Mesothelial cell of epicardium (in vitro differentiated cells): ENCODE data around the gene ELOVL4. TPM values are rescaled to one million over a fixed set of nuclear protein-coding genes. Genes with fewer than 3 reads are reported as not detected.

Experiments
- DNase-seq, 2 experiments: peaks; one replicate each; pipeline ENCODE4 v3.0.0; 2021; ENCODE audit warnings: low spot score in 2 of 2; ENCODE audit not compliant: unreplicated experiment in 2 of 2
- H3K27ac Mint-ChIP-seq: 2 replicates; pipeline ENCODE4 v1.8.0; 2021; ENCODE audit warnings: mixed read lengths
- H3K27me3 Mint-ChIP-seq: 2 replicates; pipeline ENCODE4 v1.8.0; 2021; ENCODE audit warnings: low read depth, mixed read lengths
- H3K36me3 Mint-ChIP-seq: 2 replicates; pipeline ENCODE4 v1.8.0; 2021; ENCODE audit warnings: mixed read lengths
- H3K4me1 Mint-ChIP-seq: 2 replicates; pipeline ENCODE4 v1.8.0; 2021; ENCODE audit warnings: mixed read lengths
- H3K4me3 Mint-ChIP-seq: 2 replicates; pipeline ENCODE4 v1.8.0; 2021; ENCODE audit warnings: mild to moderate bottlenecking, moderate library complexity, mixed read lengths
- H3K9me3 Mint-ChIP-seq: 2 replicates; pipeline ENCODE4 v1.8.0; 2021; ENCODE audit warnings: mixed read lengths
- CTCF ChIP-seq: fragments of 200-600 bp; sonication (generic); IDR thresholded peaks from one replicate; pipeline ENCODE4 v1.5.0; 2021; ENCODE audit warnings: antibody characterized with exemption; ENCODE audit not compliant: unreplicated experiment
- total RNA-seq: library from RNA; stranded (reverse); gene quantifications from 3 replicates; pipeline ENCODE4 v1.2.1, GENCODE V29; 2021

Gene ELOVL4
- total RNA-seq, 1 donor from 2014 or later: 3.6 TPM

- Mint-ChIP-seq H3K9me3 (no peaks in the 10 kb centered on the region), H3K4me1 (no peaks in the 10 kb centered on the region), H3K4me3 (no peak overlapping the region), H3K36me3 (no peaks in the 10 kb centered on the region), H3K27ac (no peak overlapping the region), H3K27me3 (peaks cover 3% of the 10 kb centered on the region)
- no peak for TF ChIP-seq CTCF
- no peak for DNase-seq
Measured at GRCh38 chr6:79984261-79984660, 36.9 kb upstream of the ELOVL4 start.

- DNase-seq: no peak
- Mint-ChIP-seq H3K9me3 (no peaks in the 10 kb centered on the region), H3K4me3 (no peak overlapping the region), H3K27ac (no peak overlapping the region), H3K27me3 (peaks cover 6% of the 10 kb centered on the region), H3K4me1 (no peaks in the 10 kb centered on the region), H3K36me3 (no peaks in the 10 kb centered on the region)
- no peak for TF ChIP-seq CTCF
Measured at GRCh38 chr6:79981652-79982051, 34.3 kb upstream of the ELOVL4 start.

GRCh38 chr6:79971193-79971592, 23.8 kb upstream of the ELOVL4 start:
- Mint-ChIP-seq H3K27me3 (peaks cover 3% of the 10 kb centered on the region), H3K4me1 (no peaks in the 10 kb centered on the region), H3K27ac (no peak overlapping the region), H3K36me3 (no peaks in the 10 kb centered on the region), H3K4me3 (no peak overlapping the region), H3K9me3 (peaks cover 41% of the 10 kb centered on the region)
- no peak for TF ChIP-seq CTCF
- no peak for DNase-seq

GRCh38 chr6:79969784-79970183, 22.4 kb upstream of the ELOVL4 start:
- no peaks in the 10 kb centered on the region for H3K27me3 Mint-ChIP-seq
- DNase-seq: no peak
- no peaks in the 10 kb centered on the region for H3K4me1 Mint-ChIP-seq
- H3K4me3 Mint-ChIP-seq: no peak overlapping the region
- no peak for TF ChIP-seq CTCF
- H3K9me3 Mint-ChIP-seq: peaks cover 47% of the 10 kb centered on the region
- no peaks in the 10 kb centered on the region for H3K36me3 Mint-ChIP-seq
- H3K27ac Mint-ChIP-seq: no peak overlapping the region

GRCh38 chr6:79967178-79967577, 19.8 kb upstream of the ELOVL4 start:
- Mint-ChIP-seq H3K36me3 (no peaks in the 10 kb centered on the region), H3K9me3 (peaks cover 60% of the 10 kb centered on the region), H3K27me3 (no peaks in the 10 kb centered on the region), H3K4me3 (no peak overlapping the region), H3K27ac (no peak overlapping the region), H3K4me1 (no peaks in the 10 kb centered on the region)
- DNase-seq: no peak
- TF ChIP-seq CTCF: no peak

- H3K27ac Mint-ChIP-seq: no peak overlapping the region
- H3K36me3 Mint-ChIP-seq: no peaks in the 10 kb centered on the region
- no peaks in the 10 kb centered on the region for H3K27me3 Mint-ChIP-seq
- H3K4me1 Mint-ChIP-seq: no peaks in the 10 kb centered on the region
- no peak overlapping the region for H3K4me3 Mint-ChIP-seq
- no peak for TF ChIP-seq CTCF
- peaks cover 53% of the 10 kb centered on the region for H3K9me3 Mint-ChIP-seq
- DNase-seq: no peak
Measured at GRCh38 chr6:79964607-79965081, 17.3 kb upstream of the ELOVL4 start.
